Liver (tissue), 9 donors: ENCODE results near the gene ACTN2. TPM values are rescaled to one million over a fixed set of nuclear protein-coding genes. Genes with fewer than 3 reads are reported as not detected.

Experiments
- DNase-seq: peaks from one replicate; pipeline ENCODE4 v3.0.0-alpha.2; 2017; ENCODE audit warnings: low spot score
- H3K27ac ChIP-seq, 2 donors: one replicate each; pipeline ENCODE4 v1.7.0; 2013; ENCODE audit warnings: inconsistent platforms in 2 of 2, low read length in 2 of 2, control low read depth in 1 of 2, low read depth in 1 of 2, mild to moderate bottlenecking in 1 of 2
- H3K27me3 ChIP-seq, 4 donors: one replicate each; pipeline versions ENCODE4 v1.6.1 to v1.7.0; 2013; ENCODE audit warnings: low read length in 3 of 4, inconsistent platforms in 1 of 4, mild to moderate bottlenecking in 1 of 4, moderate library complexity in 1 of 4; ENCODE audit not compliant: control insufficient read depth in 4 of 4, insufficient read depth in 4 of 4
- H3K36me3 ChIP-seq, 4 donors: one replicate each; pipeline versions ENCODE4 v1.6.1 to v1.7.0; 2013; ENCODE audit warnings: low read length in 3 of 4, mild to moderate bottlenecking in 3 of 4, low read depth in 1 of 4, moderate library complexity in 1 of 4; ENCODE audit not compliant: control insufficient read depth in 4 of 4, insufficient read depth in 3 of 4
- H3K4me1 ChIP-seq, 4 donors: one replicate each; pipeline versions ENCODE4 v1.6.1 to v1.7.0; 2013; ENCODE audit warnings: low read length in 3 of 4, mild to moderate bottlenecking in 3 of 4, moderate library complexity in 1 of 4; ENCODE audit not compliant: control insufficient read depth in 4 of 4, insufficient read depth in 4 of 4
- H3K4me3 ChIP-seq, 3 donors: one replicate each; pipeline versions ENCODE4 v1.6.1 to v1.7.0; 2013; ENCODE audit warnings: low read length in 3 of 3, control low read depth in 1 of 3, low read depth in 1 of 3, mild to moderate bottlenecking in 1 of 3
- H3K9ac ChIP-seq, 2 donors: one replicate each; pipeline ENCODE4 v1.7.0; 2013; ENCODE audit warnings: low read length in 2 of 2, mild to moderate bottlenecking in 2 of 2, moderate library complexity in 2 of 2, control low read depth in 1 of 2, low read depth in 1 of 2
- H3K9me3 ChIP-seq, 4 donors: one replicate each; pipeline versions ENCODE4 v1.6.1 to v1.7.0; 2013; ENCODE audit warnings: low read length in 3 of 4; ENCODE audit not compliant: control insufficient read depth in 4 of 4
- EGR1 ChIP-seq, 2 donors: IDR thresholded peaks; 2 replicates each; pipeline ENCODE4 v1.6.1; 2016 to 2018; ENCODE audit warnings: antibody characterized with exemption in 2 of 2, low read depth in 2 of 2
- FOXA1 ChIP-seq: IDR thresholded peaks from 2 replicates; pipeline ENCODE4 v1.6.1; 2016; ENCODE audit warnings: antibody characterized with exemption
- FOXA2 ChIP-seq: IDR thresholded peaks from 2 replicates; pipeline ENCODE4 v1.6.1; 2016; ENCODE audit warnings: antibody characterized with exemption
- GABPA ChIP-seq, 2 donors: IDR thresholded peaks in 1 of 2; conservative IDR thresholded peaks in 1 of 2; 2 replicates each; pipeline ENCODE4 v1.6.1; 2016; ENCODE audit warnings: antibody characterized with exemption in 2 of 2, mild to moderate bottlenecking in 1 of 2, moderate library complexity in 1 of 2
- HNF4A ChIP-seq, 2 donors: conservative IDR thresholded peaks; 2 replicates each; pipeline ENCODE4 v1.6.1; 2016; ENCODE audit warnings: antibody characterized with exemption in 2 of 2, mild to moderate bottlenecking in 2 of 2
- HNF4G ChIP-seq: IDR thresholded peaks from 2 replicates; pipeline ENCODE4 v1.6.1; 2016; ENCODE audit warnings: antibody characterized with exemption
- JUND ChIP-seq, 2 donors: IDR thresholded peaks; 2 replicates each; pipeline ENCODE4 v1.6.1; 2016; ENCODE audit warnings: antibody characterized with exemption in 2 of 2
- NR2F2 ChIP-seq: IDR thresholded peaks from 2 replicates; pipeline ENCODE4 v1.6.1; 2016; ENCODE audit warnings: antibody characterized with exemption
- RAD21 ChIP-seq, 2 donors: IDR thresholded peaks; 2 replicates each; pipeline ENCODE4 v1.6.1; 2016; ENCODE audit warnings: antibody characterized with exemption in 2 of 2, mild to moderate bottlenecking in 2 of 2
- RXRA ChIP-seq, 2 donors: IDR thresholded peaks; 2 replicates each; pipeline ENCODE4 v1.6.1; 2017 to 2018; ENCODE audit warnings: antibody characterized with exemption in 2 of 2, mild to moderate bottlenecking in 1 of 2
- SP1 ChIP-seq: IDR thresholded peaks from 2 replicates; pipeline ENCODE4 v1.6.1; 2018; ENCODE audit warnings: antibody characterized with exemption, mild to moderate bottlenecking
- TAF1 ChIP-seq: conservative IDR thresholded peaks from 2 replicates; pipeline ENCODE4 v1.6.1; 2016; ENCODE audit warnings: antibody characterized with exemption, mild to moderate bottlenecking
- YY1 ChIP-seq: IDR thresholded peaks from 2 replicates; pipeline ENCODE4 v1.6.1; 2016; ENCODE audit warnings: antibody characterized with exemption, mild to moderate bottlenecking
- WGBS: extraction: QIAGEN DNeasy Blood & Tissue Kit; methylation state at CpG from one replicate; pipeline ENCODE4 v1.1.7; 2013; 5-methylcytosine and 5-hydroxymethylcytosine counted together
- polyA plus RNA-seq, 2 donors: library from polyadenylated mRNA; stranded (reverse) in 1 of 2; unstranded in 1 of 2; fragments of 200-250 nt in 1 of 2; fragments of >200 nt in 1 of 2; fragmentation: Nextera tagmentation in 1 of 2; extraction: Ambion mirVana in 1 of 2; gene quantifications; one replicate each; pipeline versions ENCODE4 v1.2.1 to v1.2.3, GENCODE V29; 2013 to 2015
- total RNA-seq, 2 donors: library from RNA; depleted of rRNA; stranded (reverse); fragments of >200 nt; gene quantifications; one replicate each; pipeline ENCODE4 v1.2.3, GENCODE V29; 2014
- TF ChIP-seq, protein P1 (sequence below): IDR thresholded peaks from 2 replicates; pipeline ENCODE4 v1.6.1; 2016; ENCODE audit warnings: antibody characterized with exemption, mild to moderate bottlenecking
- TF ChIP-seq, protein P2 (sequence below): IDR thresholded peaks from 2 replicates; pipeline ENCODE4 v1.6.1; 2016; ENCODE audit warnings: antibody characterized with exemption
- TF ChIP-seq, protein P3 (sequence below): IDR thresholded peaks from 2 replicates; pipeline ENCODE4 v1.6.1; 2016; ENCODE audit warnings: antibody characterized with exemption
- TF ChIP-seq, protein P4 (sequence below): fragments of 150-350 bp; IDR thresholded peaks from 2 replicates; pipeline ENCODE4 v1.5.1; 2017; ENCODE audit warnings: improper control_type of control experiment, low read depth, low read length; ENCODE audit not compliant: missing input control
- TF ChIP-seq, protein P5 (sequence below): IDR thresholded peaks from 2 replicates; pipeline ENCODE4 v1.6.1; 2016; ENCODE audit warnings: antibody characterized with exemption
- donor health status: healthy.
- donor health status: healthy.
- donor health status: healthy.
- donor health status: healthy.
- donor health status: healthy.

The ACTN2 gene
- total and polyA plus RNA-seq, 4 donors: 0.08 to 0.81 (median 0.15) TPM

DNA sequence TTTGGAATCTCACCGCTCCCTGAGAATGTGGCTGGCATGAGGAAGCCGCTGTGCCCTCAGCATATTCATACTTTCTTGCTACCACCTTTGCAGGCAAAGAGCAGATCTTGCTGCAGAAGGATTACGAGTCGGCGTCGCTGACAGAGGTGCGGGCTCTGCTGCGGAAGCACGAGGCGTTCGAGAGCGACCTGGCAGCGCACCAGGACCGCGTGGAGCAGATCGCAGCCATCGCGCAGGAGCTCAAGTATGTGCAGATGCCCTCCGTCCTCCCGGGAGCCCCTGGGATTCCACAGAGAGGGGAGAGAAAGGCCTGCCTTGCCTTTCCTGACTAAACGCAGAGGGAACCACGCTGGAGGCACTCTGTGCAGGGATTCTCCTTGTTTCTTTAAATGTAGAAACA, 58.2 kb downstream of the ACTN2 start:
- Histone ChIP-seq H3K27me3 (no peaks in the 10 kb centered on the region), H3K36me3 (no peaks in the 10 kb centered on the region), H3K4me3 (no peak overlapping the region), H3K9me3 (no peaks in the 10 kb centered on the region), H3K27ac (no peak overlapping the region), H3K4me1 (no peaks in the 10 kb centered on the region), H3K9ac (no peak overlapping the region)
- WGBS: 95% methylated on average over 22 of the region's 22 CpGs
- TF ChIP-seq NR2F2 (no peak), RXRA (IDR thresholded peaks at IDR 0.05) (no peak), YY1 (no peak), EGR1 (IDR thresholded peaks at IDR 0.05; ENCODE audit: low read depth in 2 of 2) (no peak), SP1 (no peak), GABPA (IDR thresholded peaks at IDR 0.05 in 1 of 2, conservative IDR thresholded peaks at IDR 0.05 in 1 of 2) (no peak), TAF1 (no peak), HNF4G (no peak), FOXA2 (no peak), FOXA1 (no peak), RAD21 (IDR thresholded peaks at IDR 0.05) (no peak), HNF4A (conservative IDR thresholded peaks at IDR 0.05) (no peak), JUND (IDR thresholded peaks at IDR 0.05) (no peak)
- TF ChIP-seq, protein P1, sequence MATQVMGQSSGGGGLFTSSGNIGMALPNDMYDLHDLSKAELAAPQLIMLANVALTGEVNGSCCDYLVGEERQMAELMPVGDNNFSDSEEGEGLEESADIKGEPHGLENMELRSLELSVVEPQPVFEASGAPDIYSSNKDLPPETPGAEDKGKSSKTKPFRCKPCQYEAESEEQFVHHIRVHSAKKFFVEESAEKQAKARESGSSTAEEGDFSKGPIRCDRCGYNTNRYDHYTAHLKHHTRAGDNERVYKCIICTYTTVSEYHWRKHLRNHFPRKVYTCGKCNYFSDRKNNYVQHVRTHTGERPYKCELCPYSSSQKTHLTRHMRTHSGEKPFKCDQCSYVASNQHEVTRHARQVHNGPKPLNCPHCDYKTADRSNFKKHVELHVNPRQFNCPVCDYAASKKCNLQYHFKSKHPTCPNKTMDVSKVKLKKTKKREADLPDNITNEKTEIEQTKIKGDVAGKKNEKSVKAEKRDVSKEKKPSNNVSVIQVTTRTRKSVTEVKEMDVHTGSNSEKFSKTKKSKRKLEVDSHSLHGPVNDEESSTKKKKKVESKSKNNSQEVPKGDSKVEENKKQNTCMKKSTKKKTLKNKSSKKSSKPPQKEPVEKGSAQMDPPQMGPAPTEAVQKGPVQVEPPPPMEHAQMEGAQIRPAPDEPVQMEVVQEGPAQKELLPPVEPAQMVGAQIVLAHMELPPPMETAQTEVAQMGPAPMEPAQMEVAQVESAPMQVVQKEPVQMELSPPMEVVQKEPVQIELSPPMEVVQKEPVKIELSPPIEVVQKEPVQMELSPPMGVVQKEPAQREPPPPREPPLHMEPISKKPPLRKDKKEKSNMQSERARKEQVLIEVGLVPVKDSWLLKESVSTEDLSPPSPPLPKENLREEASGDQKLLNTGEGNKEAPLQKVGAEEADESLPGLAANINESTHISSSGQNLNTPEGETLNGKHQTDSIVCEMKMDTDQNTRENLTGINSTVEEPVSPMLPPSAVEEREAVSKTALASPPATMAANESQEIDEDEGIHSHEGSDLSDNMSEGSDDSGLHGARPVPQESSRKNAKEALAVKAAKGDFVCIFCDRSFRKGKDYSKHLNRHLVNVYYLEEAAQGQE: no peak
- TF ChIP-seq, protein P2, sequence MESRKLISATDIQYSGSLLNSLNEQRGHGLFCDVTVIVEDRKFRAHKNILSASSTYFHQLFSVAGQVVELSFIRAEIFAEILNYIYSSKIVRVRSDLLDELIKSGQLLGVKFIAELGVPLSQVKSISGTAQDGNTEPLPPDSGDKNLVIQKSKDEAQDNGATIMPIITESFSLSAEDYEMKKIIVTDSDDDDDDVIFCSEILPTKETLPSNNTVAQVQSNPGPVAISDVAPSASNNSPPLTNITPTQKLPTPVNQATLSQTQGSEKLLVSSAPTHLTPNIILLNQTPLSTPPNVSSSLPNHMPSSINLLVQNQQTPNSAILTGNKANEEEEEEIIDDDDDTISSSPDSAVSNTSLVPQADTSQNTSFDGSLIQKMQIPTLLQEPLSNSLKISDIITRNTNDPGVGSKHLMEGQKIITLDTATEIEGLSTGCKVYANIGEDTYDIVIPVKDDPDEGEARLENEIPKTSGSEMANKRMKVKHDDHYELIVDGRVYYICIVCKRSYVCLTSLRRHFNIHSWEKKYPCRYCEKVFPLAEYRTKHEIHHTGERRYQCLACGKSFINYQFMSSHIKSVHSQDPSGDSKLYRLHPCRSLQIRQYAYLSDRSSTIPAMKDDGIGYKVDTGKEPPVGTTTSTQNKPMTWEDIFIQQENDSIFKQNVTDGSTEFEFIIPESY: no peak
- TF ChIP-seq, protein P3, sequence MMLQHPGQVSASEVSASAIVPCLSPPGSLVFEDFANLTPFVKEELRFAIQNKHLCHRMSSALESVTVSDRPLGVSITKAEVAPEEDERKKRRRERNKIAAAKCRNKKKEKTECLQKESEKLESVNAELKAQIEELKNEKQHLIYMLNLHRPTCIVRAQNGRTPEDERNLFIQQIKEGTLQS: no peak
- TF ChIP-seq, protein P4, sequence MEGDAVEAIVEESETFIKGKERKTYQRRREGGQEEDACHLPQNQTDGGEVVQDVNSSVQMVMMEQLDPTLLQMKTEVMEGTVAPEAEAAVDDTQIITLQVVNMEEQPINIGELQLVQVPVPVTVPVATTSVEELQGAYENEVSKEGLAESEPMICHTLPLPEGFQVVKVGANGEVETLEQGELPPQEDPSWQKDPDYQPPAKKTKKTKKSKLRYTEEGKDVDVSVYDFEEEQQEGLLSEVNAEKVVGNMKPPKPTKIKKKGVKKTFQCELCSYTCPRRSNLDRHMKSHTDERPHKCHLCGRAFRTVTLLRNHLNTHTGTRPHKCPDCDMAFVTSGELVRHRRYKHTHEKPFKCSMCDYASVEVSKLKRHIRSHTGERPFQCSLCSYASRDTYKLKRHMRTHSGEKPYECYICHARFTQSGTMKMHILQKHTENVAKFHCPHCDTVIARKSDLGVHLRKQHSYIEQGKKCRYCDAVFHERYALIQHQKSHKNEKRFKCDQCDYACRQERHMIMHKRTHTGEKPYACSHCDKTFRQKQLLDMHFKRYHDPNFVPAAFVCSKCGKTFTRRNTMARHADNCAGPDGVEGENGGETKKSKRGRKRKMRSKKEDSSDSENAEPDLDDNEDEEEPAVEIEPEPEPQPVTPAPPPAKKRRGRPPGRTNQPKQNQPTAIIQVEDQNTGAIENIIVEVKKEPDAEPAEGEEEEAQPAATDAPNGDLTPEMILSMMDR: no peak
- TF ChIP-seq, protein P5, sequence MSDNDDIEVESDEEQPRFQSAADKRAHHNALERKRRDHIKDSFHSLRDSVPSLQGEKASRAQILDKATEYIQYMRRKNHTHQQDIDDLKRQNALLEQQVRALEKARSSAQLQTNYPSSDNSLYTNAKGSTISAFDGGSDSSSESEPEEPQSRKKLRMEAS: no peak
- no peak for DNase-seq
